ENCODE results near the gene BCAS4.

Gene BCAS4

GRCh38 chr20:50855498-50856474 lies 60.9 kb downstream of the BCAS4 start:
- no peak for DNase-seq (ENCODE audit: low spot score)

GRCh38 chr20:50856475-50857041 lies 61.7 kb downstream of the BCAS4 start:
- no peak for DNase-seq (ENCODE audit: low spot score)

GRCh38 chr20:50857348-50857747 lies 62.5 kb downstream of the BCAS4 start:
- DNase-seq (ENCODE audit: low spot score): no peak

- no peak for DNase-seq (ENCODE audit: low spot score)
These were observed 63.7 kb downstream of the BCAS4 start for GRCh38 chr20:50858525-50858924.

GRCh38 chr20:50859161-50859560 lies 64.3 kb downstream of the BCAS4 start:
- DNase-seq (ENCODE audit: low spot score): peak; percentile 53

- DNase-seq (ENCODE audit: low spot score): no peak
These were observed 66.2 kb downstream of the BCAS4 start for GRCh38 chr20:50861012-50861411.

- no peak for DNase-seq (ENCODE audit: low spot score)
These were observed 67.7 kb downstream of the BCAS4 start for GRCh38 chr20:50862546-50862945.

GRCh38 chr20:50865114-50865513 lies 70.3 kb downstream of the BCAS4 start:
- no peak for DNase-seq (ENCODE audit: low spot score)

GRCh38 chr20:50865591-50865990 lies 70.7 kb downstream of the BCAS4 start:
- DNase-seq (ENCODE audit: low spot score): no peak

GRCh38 chr20:50866036-50866685 lies 71.3 kb downstream of the BCAS4 start:
- no peak for DNase-seq (ENCODE audit: low spot score)

- no peak for DNase-seq (ENCODE audit: low spot score)
These were observed 72.0 kb downstream of the BCAS4 start for GRCh38 chr20:50866831-50867230.

- no peak for DNase-seq (ENCODE audit: low spot score)
These were observed 72.9 kb downstream of the BCAS4 start for GRCh38 chr20:50867805-50868204.

GRCh38 chr20:50868509-50869495 lies 73.9 kb downstream of the BCAS4 start:
- DNase-seq (ENCODE audit: low spot score): no peak

- no peak for DNase-seq (ENCODE audit: low spot score)
These were observed 75.8 kb downstream of the BCAS4 start for GRCh38 chr20:50870561-50871161.

- peak; percentile 47 for DNase-seq (ENCODE audit: low spot score)
These were observed 77.9 kb downstream of the BCAS4 start for GRCh38 chr20:50872560-50873425.

GRCh38 chr20:50873585-50873984 lies 78.7 kb downstream of the BCAS4 start:
- DNase-seq (ENCODE audit: low spot score): no peak

GRCh38 chr20:50874111-50874757 lies 79.4 kb downstream of the BCAS4 start:
- no peak for DNase-seq (ENCODE audit: low spot score)

- no peak for DNase-seq (ENCODE audit: low spot score)
These were observed 80.2 kb downstream of the BCAS4 start for GRCh38 chr20:50874758-50875665.
